Measurements from ENCODE around the gene ORAI1. TPM values are rescaled to one million over a fixed set of nuclear protein-coding genes. Genes with fewer than 3 reads are reported as not detected.

Gene ORAI1
- total and polyA plus RNA-seq, 2 of the 13 experiments (the other 11 are each of a cell fraction or from before 2014, with no cell fraction given): 9.2 to 17.2 TPM

- CTCF ChIA-PET (ENCODE audit: low intra/inter-chr PET ratio, low total read pairs): no interaction called here
- Histone ChIP-seq H3K36me3 (replicated peaks in 1 of 2; ENCODE audit: control insufficient read depth in 1 of 2, insufficient read depth in 2 of 2, low read length in 2 of 2) (no peaks in the 10 kb centered on the region), H4K20me1 (ENCODE audit: insufficient read depth, low read length) (no peaks in the 10 kb centered on the region), H3K27ac (ENCODE audit: extremely low read length, insufficient read depth, low read length) (no peak overlapping the region), H3K79me2 (ENCODE audit: insufficient read depth, low read length) (no peaks in the 10 kb centered on the region), H3K4me2 (ENCODE audit: low read depth, low read length) (no peak overlapping the region), H3K9me3 (ENCODE audit: low read length) (no peaks in the 10 kb centered on the region), H3K9ac (ENCODE audit: insufficient read depth, low read depth, low read length) (no peak overlapping the region), H3K4me1 (ENCODE audit: insufficient read depth, low read length) (peaks cover 46% of the 10 kb centered on the region), H2AFZ (ENCODE audit: low read length) (no peak overlapping the region), H3K4me3 (replicated peaks in 1 of 3; ENCODE audit: insufficient read depth in 1 of 3, low read depth in 2 of 3, low read length in 3 of 3) (no peak overlapping the region), H3K27me3 (ENCODE audit: control insufficient read depth in 1 of 2, insufficient read depth in 2 of 2, low read length in 2 of 2) (no peaks in the 10 kb centered on the region)
- 86% methylated on average over 11 of the region's 12 CpGs for WGBS (ENCODE audit: low lambda C conversion rate)
- in situ Hi-C loops (cut with HindIII; ENCODE audit: extremely low pct_ligation_motif_present, low pct_unique_long_range_greater_than_20kb): no loop called here
- FAIRE-seq (no peak), ATAC-seq (no peak), DNase-seq (ENCODE audit: low spot score) (no peak)
- POLR2A ChIA-PET: no interaction called here
- BruUV-seq (replicated peaks): no TSS peak
- intact Hi-C loops (cut with micrococcal nuclease; ENCODE audit: unreplicated experiment): no loop called here
- TF ChIP-seq BHLHE40 (IDR thresholded peaks at IDR 0.05; ENCODE audit: low read length) (no peak), SP2 (CRISPR knock-in tag; IDR thresholded peaks at IDR 0.05) (no peak), ZZZ3 (CRISPR knock-in tag; IDR thresholded peaks at IDR 0.05; ENCODE audit: borderline replicate concordance) (no peak), ZNF629 (CRISPR knock-in tag; conservative IDR thresholded peaks at IDR 0.05) (no peak), HOXA9 (CRISPR knock-in tag; IDR thresholded peaks at IDR 0.05; ENCODE audit: borderline replicate concordance) (no peak), MAX (IDR thresholded peaks at IDR 0.05) (no peak), ZNF770 (CRISPR knock-in tag; IDR thresholded peaks at IDR 0.05) (no peak), PAWR (CRISPR knock-in tag; IDR thresholded peaks at IDR 0.05; ENCODE audit: borderline replicate concordance) (no peak), THAP11 (CRISPR knock-in tag; IDR thresholded peaks at IDR 0.05) (no peak), HOXA3 (CRISPR knock-in tag; IDR thresholded peaks at IDR 0.05) (no peak), SSRP1 (CRISPR knock-in tag; IDR thresholded peaks at IDR 0.05) (no peak), ZNF737 (CRISPR knock-in tag; IDR thresholded peaks at IDR 0.05; ENCODE audit: borderline replicate concordance) (no peak), CREBL2 (CRISPR knock-in tag; IDR thresholded peaks at IDR 0.05; ENCODE audit: borderline replicate concordance) (no peak), TGIF2 (CRISPR knock-in tag; IDR thresholded peaks at IDR 0.05) (no peak), XBP1 (CRISPR knock-in tag; IDR thresholded peaks at IDR 0.05) (no peak), ZNF331 (CRISPR knock-in tag; IDR thresholded peaks at IDR 0.05) (no peak)
Observed at GRCh38 chr12:121595520-121595919, 30.8 kb upstream of the ORAI1 start.
